ENCODE data around the gene FHOD3. TPM values are rescaled to one million over a fixed set of nuclear protein-coding genes. Genes with fewer than 3 reads are reported as not detected.

Gene FHOD3
- total and polyA plus RNA-seq, 2 donors (not counting 1 experiment from before 2014, with no cell fraction given) = not detected

GRCh38 chr18:36457683-36458082 lies 160.2 kb downstream of the FHOD3 start:
- Histone ChIP-seq H4K20me1 (ENCODE audit: control insufficient read depth, insufficient read depth, low read length, poor library complexity, severe bottlenecking) (no peaks in the 10 kb centered on the region), H3K4me3 (ENCODE audit: control extremely low read depth in 1 of 5, extremely low read depth in 1 of 5, insufficient read depth in 1 of 5, low read depth in 2 of 5, low read length in 4 of 5) (no peak overlapping the region), H3K27me3 (replicated peaks in 1 of 4; ENCODE audit: control extremely low read depth in 1 of 4, control insufficient read depth in 3 of 4, insufficient read depth in 4 of 4, low read length in 3 of 4) (no peaks in the 10 kb centered on the region), H3K79me2 (ENCODE audit: control insufficient read depth, insufficient read depth, low read length) (no peaks in the 10 kb centered on the region), H3K4me1 (ENCODE audit: control insufficient read depth in 2 of 2, insufficient read depth in 2 of 2, low read length in 2 of 2) (no peaks in the 10 kb centered on the region), H3K27ac (ENCODE audit: low read length in 2 of 2) (no peak overlapping the region), H3K9ac (ENCODE audit: low read length) (no peak overlapping the region), H3K36me3 (replicated peaks in 1 of 2; ENCODE audit: control extremely low read depth in 1 of 2, control insufficient read depth in 1 of 2, extremely low read depth in 1 of 2, insufficient read depth in 2 of 2, low read length in 1 of 2) (no peaks in the 10 kb centered on the region), H3K4me2 (replicated peaks; ENCODE audit: low read depth, low read length, poor library complexity, severe bottlenecking) (no peak overlapping the region), H3K9me3 (ENCODE audit: control extremely low read depth in 1 of 3, control insufficient read depth in 2 of 3, insufficient read depth in 1 of 3, low read length in 2 of 3) (no peaks in the 10 kb centered on the region), H2AFZ (ENCODE audit: insufficient read depth, low read depth, low read length, poor library complexity, severe bottlenecking) (no peak overlapping the region)
- intact Hi-C loops (cut with micrococcal nuclease) = no loop called here
- Mint-ChIP-seq H3K4me1 (no peaks in the 10 kb centered on the region), H3K9me3 (ENCODE audit: insufficient read depth) (no peaks in the 10 kb centered on the region), H3K4me3 (no peak overlapping the region), H3K27ac (no peak overlapping the region), H3K27me3 (no peaks in the 10 kb centered on the region)
- TF ChIP-seq CTCF (IDR thresholded peaks at IDR 0.05) (no peak), EZH2 (IDR thresholded peaks at IDR 0.05; ENCODE audit: borderline replicate concordance, insufficient read depth, low read depth, low read length, poor library complexity, severe bottlenecking) (no peak)
- DNase-seq = no peak
- ATAC-seq (ENCODE audit: low read depth) = no peak
- POLR2A ChIA-PET = no interaction called here
- CTCF ChIA-PET = no interaction called here
- no CpG with 5 or more reads among the region's 1 CpG for WGBS (ENCODE audit: insufficient coverage)

- WGBS (ENCODE audit: insufficient coverage) = no CpG with 5 or more reads among the region's 1 CpG
- Histone ChIP-seq H3K9ac (ENCODE audit: low read length) (no peak overlapping the region), H3K27ac (ENCODE audit: low read length in 2 of 2) (no peak overlapping the region), H3K36me3 (replicated peaks in 1 of 2; ENCODE audit: control extremely low read depth in 1 of 2, control insufficient read depth in 1 of 2, extremely low read depth in 1 of 2, insufficient read depth in 2 of 2, low read length in 1 of 2) (no peaks in the 10 kb centered on the region), H2AFZ (ENCODE audit: insufficient read depth, low read depth, low read length, poor library complexity, severe bottlenecking) (no peak overlapping the region), H3K9me3 (ENCODE audit: control extremely low read depth in 1 of 3, control insufficient read depth in 2 of 3, insufficient read depth in 1 of 3, low read length in 2 of 3) (no peaks in the 10 kb centered on the region), H3K4me1 (ENCODE audit: control insufficient read depth in 2 of 2, insufficient read depth in 2 of 2, low read length in 2 of 2) (no peaks in the 10 kb centered on the region), H3K4me3 (ENCODE audit: control extremely low read depth in 1 of 5, extremely low read depth in 1 of 5, insufficient read depth in 1 of 5, low read depth in 2 of 5, low read length in 4 of 5) (no peak overlapping the region), H3K79me2 (ENCODE audit: control insufficient read depth, insufficient read depth, low read length) (no peaks in the 10 kb centered on the region), H3K27me3 (replicated peaks in 1 of 4; ENCODE audit: control extremely low read depth in 1 of 4, control insufficient read depth in 3 of 4, insufficient read depth in 4 of 4, low read length in 3 of 4) (no peaks in the 10 kb centered on the region), H3K4me2 (replicated peaks; ENCODE audit: low read depth, low read length, poor library complexity, severe bottlenecking) (no peak overlapping the region), H4K20me1 (ENCODE audit: control insufficient read depth, insufficient read depth, low read length, poor library complexity, severe bottlenecking) (no peaks in the 10 kb centered on the region)
- ATAC-seq (ENCODE audit: low read depth) = no peak
- ChIA-PET POLR2A (no interaction called here), CTCF (no interaction called here)
- DNase-seq = no peak
- TF ChIP-seq CTCF (IDR thresholded peaks at IDR 0.05) (no peak), EZH2 (IDR thresholded peaks at IDR 0.05; ENCODE audit: borderline replicate concordance, insufficient read depth, low read depth, low read length, poor library complexity, severe bottlenecking) (no peak)
- Mint-ChIP-seq H3K4me1 (no peaks in the 10 kb centered on the region), H3K9me3 (ENCODE audit: insufficient read depth) (no peaks in the 10 kb centered on the region), H3K4me3 (no peak overlapping the region), H3K27me3 (no peaks in the 10 kb centered on the region), H3K27ac (no peak overlapping the region)
- intact Hi-C loops (cut with micrococcal nuclease) = no loop called here
Observed at GRCh38 chr18:36458306-36458705, 160.8 kb downstream of the FHOD3 start.

Data from B cell (primary cell).